Stromal cell of bone marrow (primary cell): Measurements from ENCODE around the gene NPC1L1.

Source experiments
- DNase-seq: peaks from one replicate; pipeline ENCODE4 v3.0.0-alpha.2; 2012; ENCODE audit warnings: low read depth

Gene NPC1L1

GRCh38 chr7:44498230-44498954 is 42.7 kb downstream of the NPC1L1 start:
- no peak for DNase-seq

GRCh38 chr7:44497155-44498027 is 43.7 kb downstream of the NPC1L1 start:
- no peak for DNase-seq

- no peak for DNase-seq
These were observed 44.7 kb downstream of the NPC1L1 start for GRCh38 chr7:44496385-44496784.

GRCh38 chr7:44494960-44495359 is 46.2 kb downstream of the NPC1L1 start:
- no peak for DNase-seq

GRCh38 chr7:44491229-44491628 is 49.9 kb downstream of the NPC1L1 start:
- DNase-seq, result no peak

GRCh38 chr7:44490351-44491200 is 50.6 kb downstream of the NPC1L1 start, which contains the start of gene NUDCD3:
Gene NUDCD3 (minus strand): TSS chr7:44490658. CDS start chr7:44490600, 58 bp downstream.
- DNase-seq, result peak; percentile 68

GRCh38 chr7:44489955-44490350 is 51.2 kb downstream of the NPC1L1 start:
- no peak for DNase-seq

GRCh38 chr7:44488955-44489354 is 52.2 kb downstream of the NPC1L1 start:
- no peak for DNase-seq

- peak; percentile 31 for DNase-seq
These were observed 54.4 kb downstream of the NPC1L1 start for GRCh38 chr7:44486693-44487092.

GRCh38 chr7:44486001-44486400 is 55.1 kb downstream of the NPC1L1 start:
- DNase-seq, result no peak

GRCh38 chr7:44484482-44485313 is 56.4 kb downstream of the NPC1L1 start:
- DNase-seq, result no peak

- no peak for DNase-seq
These were observed 58.3 kb downstream of the NPC1L1 start for GRCh38 chr7:44482502-44483485.

- DNase-seq, result no peak
These were observed 63.2 kb downstream of the NPC1L1 start for GRCh38 chr7:44477938-44478337.

- peak; percentile 81 for DNase-seq
These were observed 63.9 kb downstream of the NPC1L1 start for GRCh38 chr7:44477063-44477830.

GRCh38 chr7:44476313-44476712 is 64.8 kb downstream of the NPC1L1 start:
- DNase-seq, result no peak

- DNase-seq, result no peak
These were observed 67.8 kb downstream of the NPC1L1 start for GRCh38 chr7:44473295-44473694.

- DNase-seq, result no peak
These were observed 68.3 kb downstream of the NPC1L1 start for GRCh38 chr7:44472843-44473242.

- no peak for DNase-seq
These were observed 69.3 kb downstream of the NPC1L1 start for GRCh38 chr7:44471850-44472249.

- no peak for DNase-seq
These were observed 69.7 kb downstream of the NPC1L1 start for GRCh38 chr7:44471436-44471835.
